ENCODE results near the gene ZNF507. TPM values are rescaled to one million over a fixed set of nuclear protein-coding genes. Genes with fewer than 3 reads are reported as not detected.

Gene ZNF507
- total RNA-seq, 1 experiment from 2014 or later: 14.6 TPM

- no peaks in the 10 kb centered on the region for H3K9me3 ChIP-seq (ENCODE audit: low read length)
- H3K79me2 ChIP-seq (ENCODE audit: low read length): no peaks in the 10 kb centered on the region
- no peaks in the 10 kb centered on the region for H4K20me1 ChIP-seq (ENCODE audit: insufficient read depth, low read depth, low read length)
- no peak overlapping the region for H2AFZ ChIP-seq (ENCODE audit: low read length)
- H3K36me3 ChIP-seq (ENCODE audit: insufficient read depth, low read length): no peaks in the 10 kb centered on the region
- no peaks in the 10 kb centered on the region for H3K9me2 ChIP-seq (replicated peaks; ENCODE audit: insufficient read depth, low read length)
- no peaks in the 10 kb centered on the region for H3K4me1 ChIP-seq (ENCODE audit: low read length)
- H3K27ac ChIP-seq (ENCODE audit: low read length): no peak overlapping the region
- H3K9ac ChIP-seq (ENCODE audit: low read length): no peak overlapping the region
- DNase-seq: no peak
- H3K4me3 ChIP-seq (ENCODE audit: low read length): no peak overlapping the region
- H3K27me3 ChIP-seq (ENCODE audit: low read length): no peaks in the 10 kb centered on the region
- no peak overlapping the region for H3K4me2 ChIP-seq (ENCODE audit: low read depth, low read length, poor library complexity, severe bottlenecking)
Observed at GRCh38 chr19:32311371-32311770, 34.0 kb upstream of the ZNF507 start.

GRCh38 chr19:32313569-32314265 is 31.7 kb upstream of the ZNF507 start:
- H3K27me3 ChIP-seq (ENCODE audit: low read length): no peaks in the 10 kb centered on the region
- no peak overlapping the region for H3K9ac ChIP-seq (ENCODE audit: low read length)
- H2AFZ ChIP-seq (ENCODE audit: low read length): no peak overlapping the region
- H4K20me1 ChIP-seq (ENCODE audit: insufficient read depth, low read depth, low read length): no peaks in the 10 kb centered on the region
- H3K4me1 ChIP-seq (ENCODE audit: low read length): no peaks in the 10 kb centered on the region
- DNase-seq: no peak
- H3K79me2 ChIP-seq (ENCODE audit: low read length): no peaks in the 10 kb centered on the region
- no peaks in the 10 kb centered on the region for H3K9me2 ChIP-seq (replicated peaks; ENCODE audit: insufficient read depth, low read length)
- no peak overlapping the region for H3K27ac ChIP-seq (ENCODE audit: low read length)
- no peaks in the 10 kb centered on the region for H3K36me3 ChIP-seq (ENCODE audit: insufficient read depth, low read length)
- no peak overlapping the region for H3K4me2 ChIP-seq (ENCODE audit: low read depth, low read length, poor library complexity, severe bottlenecking)
- H3K9me3 ChIP-seq (ENCODE audit: low read length): no peaks in the 10 kb centered on the region
- H3K4me3 ChIP-seq (ENCODE audit: low read length): no peak overlapping the region

GRCh38 chr19:32316034-32316433 is 29.4 kb upstream of the ZNF507 start:
- no peak for DNase-seq
- Histone ChIP-seq H3K4me3 (ENCODE audit: low read length) (no peak overlapping the region), H3K27me3 (ENCODE audit: low read length) (no peaks in the 10 kb centered on the region), H3K9me3 (ENCODE audit: low read length) (no peaks in the 10 kb centered on the region), H3K4me1 (ENCODE audit: low read length) (no peaks in the 10 kb centered on the region), H3K4me2 (ENCODE audit: low read depth, low read length, poor library complexity, severe bottlenecking) (no peak overlapping the region), H3K79me2 (ENCODE audit: low read length) (no peaks in the 10 kb centered on the region), H3K9me2 (replicated peaks; ENCODE audit: insufficient read depth, low read length) (no peaks in the 10 kb centered on the region), H3K9ac (ENCODE audit: low read length) (no peak overlapping the region), H3K36me3 (ENCODE audit: insufficient read depth, low read length) (no peaks in the 10 kb centered on the region), H4K20me1 (ENCODE audit: insufficient read depth, low read depth, low read length) (no peaks in the 10 kb centered on the region), H2AFZ (ENCODE audit: low read length) (no peak overlapping the region), H3K27ac (ENCODE audit: low read length) (no peak overlapping the region)

GRCh38 chr19:32317086-32317485 is 28.3 kb upstream of the ZNF507 start:
- Histone ChIP-seq H3K4me2 (ENCODE audit: low read depth, low read length, poor library complexity, severe bottlenecking) (no peak overlapping the region), H2AFZ (ENCODE audit: low read length) (no peak overlapping the region), H3K9me2 (replicated peaks; ENCODE audit: insufficient read depth, low read length) (no peaks in the 10 kb centered on the region), H3K9ac (ENCODE audit: low read length) (no peak overlapping the region), H3K9me3 (ENCODE audit: low read length) (no peaks in the 10 kb centered on the region), H3K27me3 (ENCODE audit: low read length) (no peaks in the 10 kb centered on the region), H3K27ac (ENCODE audit: low read length) (no peak overlapping the region), H3K4me3 (ENCODE audit: low read length) (no peak overlapping the region), H3K36me3 (ENCODE audit: insufficient read depth, low read length) (no peaks in the 10 kb centered on the region), H4K20me1 (ENCODE audit: insufficient read depth, low read depth, low read length) (no peaks in the 10 kb centered on the region), H3K4me1 (ENCODE audit: low read length) (no peaks in the 10 kb centered on the region), H3K79me2 (ENCODE audit: low read length) (no peaks in the 10 kb centered on the region)
- DNase-seq: no peak

- Histone ChIP-seq H3K9me3 (ENCODE audit: low read length) (no peaks in the 10 kb centered on the region), H3K27me3 (ENCODE audit: low read length) (no peaks in the 10 kb centered on the region), H3K36me3 (ENCODE audit: insufficient read depth, low read length) (no peaks in the 10 kb centered on the region), H3K4me2 (ENCODE audit: low read depth, low read length, poor library complexity, severe bottlenecking) (no peak overlapping the region), H3K9me2 (replicated peaks; ENCODE audit: insufficient read depth, low read length) (no peaks in the 10 kb centered on the region), H4K20me1 (ENCODE audit: insufficient read depth, low read depth, low read length) (no peaks in the 10 kb centered on the region), H3K27ac (ENCODE audit: low read length) (no peak overlapping the region), H2AFZ (ENCODE audit: low read length) (no peak overlapping the region), H3K9ac (ENCODE audit: low read length) (no peak overlapping the region), H3K4me1 (ENCODE audit: low read length) (no peaks in the 10 kb centered on the region), H3K4me3 (ENCODE audit: low read length) (no peak overlapping the region), H3K79me2 (ENCODE audit: low read length) (no peaks in the 10 kb centered on the region)
- no peak for DNase-seq
Observed at GRCh38 chr19:32318884-32319520, 26.4 kb upstream of the ZNF507 start.

- Histone ChIP-seq H3K79me2 (ENCODE audit: low read length) (no peaks in the 10 kb centered on the region), H3K36me3 (ENCODE audit: insufficient read depth, low read length) (no peaks in the 10 kb centered on the region), H3K9ac (ENCODE audit: low read length) (no peak overlapping the region), H2AFZ (ENCODE audit: low read length) (no peak overlapping the region), H3K4me2 (ENCODE audit: low read depth, low read length, poor library complexity, severe bottlenecking) (no peak overlapping the region), H3K4me1 (ENCODE audit: low read length) (no peaks in the 10 kb centered on the region), H3K9me3 (ENCODE audit: low read length) (no peaks in the 10 kb centered on the region), H3K9me2 (replicated peaks; ENCODE audit: insufficient read depth, low read length) (no peaks in the 10 kb centered on the region), H4K20me1 (ENCODE audit: insufficient read depth, low read depth, low read length) (no peaks in the 10 kb centered on the region), H3K4me3 (ENCODE audit: low read length) (no peak overlapping the region), H3K27me3 (ENCODE audit: low read length) (no peaks in the 10 kb centered on the region), H3K27ac (ENCODE audit: low read length) (no peak overlapping the region)
- no peak for DNase-seq
Observed at GRCh38 chr19:32322541-32322940, 22.9 kb upstream of the ZNF507 start.

GRCh38 chr19:32324631-32325285 is 20.7 kb upstream of the ZNF507 start:
- no peaks in the 10 kb centered on the region for H3K9me2 ChIP-seq (replicated peaks; ENCODE audit: insufficient read depth, low read length)
- H3K27ac ChIP-seq (ENCODE audit: low read length): no peak overlapping the region
- H3K36me3 ChIP-seq (ENCODE audit: insufficient read depth, low read length): no peaks in the 10 kb centered on the region
- H3K4me2 ChIP-seq (ENCODE audit: low read depth, low read length, poor library complexity, severe bottlenecking): no peak overlapping the region
- no peaks in the 10 kb centered on the region for H3K79me2 ChIP-seq (ENCODE audit: low read length)
- peak; percentile 48 for DNase-seq
- H3K4me1 ChIP-seq (ENCODE audit: low read length): no peaks in the 10 kb centered on the region
- no peaks in the 10 kb centered on the region for H4K20me1 ChIP-seq (ENCODE audit: insufficient read depth, low read depth, low read length)
- H3K4me3 ChIP-seq (ENCODE audit: low read length): no peak overlapping the region
- H3K9me3 ChIP-seq (ENCODE audit: low read length): no peaks in the 10 kb centered on the region
- H3K27me3 ChIP-seq (ENCODE audit: low read length): no peaks in the 10 kb centered on the region
- no peak overlapping the region for H3K9ac ChIP-seq (ENCODE audit: low read length)
- no peak overlapping the region for H2AFZ ChIP-seq (ENCODE audit: low read length)

DNA sequence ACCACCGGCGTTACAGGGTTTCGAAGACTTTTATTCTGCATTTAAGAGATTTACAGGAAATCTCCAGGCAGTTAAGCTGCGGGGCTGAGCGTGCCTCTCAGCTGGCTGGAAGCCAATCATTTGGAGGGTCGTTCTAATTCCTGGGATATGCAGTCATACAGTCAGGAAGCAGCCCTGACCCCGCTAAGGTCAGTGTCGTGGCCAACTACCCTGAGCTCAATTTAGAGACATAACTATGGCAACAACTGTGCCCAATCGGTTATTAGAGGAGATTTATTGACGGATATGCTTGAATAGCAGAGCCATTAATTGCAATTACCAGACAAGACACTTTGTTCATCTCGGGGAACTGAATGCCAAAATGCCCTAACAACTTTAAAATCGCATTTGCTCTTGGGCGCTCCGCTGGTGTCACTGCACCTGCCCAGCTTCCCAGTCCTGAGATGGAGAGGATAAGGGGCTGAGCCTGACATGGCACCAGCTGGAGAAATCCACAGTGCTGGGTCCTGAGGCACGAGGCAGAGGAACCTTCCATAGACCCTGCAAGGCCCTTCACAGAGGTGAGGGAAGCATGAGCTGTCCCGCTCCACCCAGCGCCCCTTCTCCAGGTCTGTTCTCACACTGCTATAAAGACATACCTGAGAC is 15.1 kb upstream of the ZNF507 start:
- no peak for DNase-seq
- H3K27ac ChIP-seq (ENCODE audit: low read length): no peak overlapping the region
- H3K4me2 ChIP-seq (ENCODE audit: low read depth, low read length, poor library complexity, severe bottlenecking): no peak overlapping the region
- H3K9me3 ChIP-seq (ENCODE audit: low read length): no peaks in the 10 kb centered on the region
- no peak overlapping the region for H3K9ac ChIP-seq (ENCODE audit: low read length)
- H3K9me2 ChIP-seq (replicated peaks; ENCODE audit: insufficient read depth, low read length): no peaks in the 10 kb centered on the region
- no peaks in the 10 kb centered on the region for H3K36me3 ChIP-seq (ENCODE audit: insufficient read depth, low read length)
- no peaks in the 10 kb centered on the region for H3K79me2 ChIP-seq (ENCODE audit: low read length)
- no peak overlapping the region for H3K4me3 ChIP-seq (ENCODE audit: low read length)
- no peaks in the 10 kb centered on the region for H4K20me1 ChIP-seq (ENCODE audit: insufficient read depth, low read depth, low read length)
- no peak overlapping the region for H2AFZ ChIP-seq (ENCODE audit: low read length)
- no peaks in the 10 kb centered on the region for H3K27me3 ChIP-seq (ENCODE audit: low read length)
- H3K4me1 ChIP-seq (ENCODE audit: low read length): no peaks in the 10 kb centered on the region

All from Karpas-422 (cell line).